SH-SY5Y (cell line): ENCODE measurements around the gene PPP1R14D.

ENCODE experiments used
- GATA2 ChIP-seq: IDR thresholded peaks from 2 replicates; pipeline ENCODE4 v1.6.1; 2011; ENCODE audit warnings: mild to moderate bottlenecking, low read depth, low read length
- GATA3 ChIP-seq: IDR thresholded peaks from 2 replicates; pipeline ENCODE4 v1.6.1; 2011; ENCODE audit warnings: low read depth, mild to moderate bottlenecking, low read length, moderate library complexity

DNA sequence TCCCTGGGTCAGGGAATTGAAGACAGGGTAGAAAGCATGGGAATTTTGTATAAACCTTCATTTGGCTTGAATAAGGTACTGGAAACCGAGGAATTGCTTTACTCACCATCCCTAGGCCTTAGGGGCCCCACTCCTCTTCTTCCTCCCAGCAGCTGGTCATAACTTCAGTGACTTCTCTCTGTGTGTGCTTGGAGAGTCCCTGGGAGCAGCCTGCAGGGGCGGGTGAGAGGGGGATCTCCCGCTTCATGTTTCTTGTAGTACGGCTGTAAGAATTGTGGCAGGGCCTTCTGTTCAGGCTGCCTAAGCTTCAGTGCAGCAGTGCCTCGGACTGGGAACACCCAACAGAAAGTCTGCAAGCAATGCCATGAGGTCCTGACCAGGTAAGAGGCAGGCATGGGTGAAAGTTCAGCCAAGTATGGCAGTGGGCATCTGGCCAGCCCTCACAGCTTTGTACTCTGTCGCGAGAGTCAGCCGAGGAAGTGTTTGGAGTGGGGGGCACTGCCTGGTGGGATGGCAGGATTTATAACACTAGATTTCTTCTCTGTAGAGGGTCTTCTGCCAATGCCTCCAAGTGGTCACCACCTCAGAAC lies 19.6 kb downstream of the PPP1R14D start:
- no peak for TF ChIP-seq GATA2
- TF ChIP-seq GATA3, result no peak
